Measurements from ENCODE around the gene DMXL1.

DMXL1 gene

GRCh38 chr5:119243888-119244287 is 173.0 kb downstream of the DMXL1 start:
- TF ChIP-seq FOXP2 (optimal IDR thresholded peaks at IDR 0.05; ENCODE audit: borderline replicate concordance, extremely low read depth, extremely low read length, insufficient read depth) (no peak), TAF1 (IDR thresholded peaks at IDR 0.05; ENCODE audit: borderline replicate concordance, insufficient read depth, low read length) (no peak), SIN3A (IDR thresholded peaks at IDR 0.05; ENCODE audit: borderline replicate concordance, insufficient read depth, low read length) (no peak), POLR2AphosphoS5 (IDR thresholded peaks at IDR 0.05; ENCODE audit: low read depth, low read length) (no peak)
- TF ChIP-seq, protein P1, sequence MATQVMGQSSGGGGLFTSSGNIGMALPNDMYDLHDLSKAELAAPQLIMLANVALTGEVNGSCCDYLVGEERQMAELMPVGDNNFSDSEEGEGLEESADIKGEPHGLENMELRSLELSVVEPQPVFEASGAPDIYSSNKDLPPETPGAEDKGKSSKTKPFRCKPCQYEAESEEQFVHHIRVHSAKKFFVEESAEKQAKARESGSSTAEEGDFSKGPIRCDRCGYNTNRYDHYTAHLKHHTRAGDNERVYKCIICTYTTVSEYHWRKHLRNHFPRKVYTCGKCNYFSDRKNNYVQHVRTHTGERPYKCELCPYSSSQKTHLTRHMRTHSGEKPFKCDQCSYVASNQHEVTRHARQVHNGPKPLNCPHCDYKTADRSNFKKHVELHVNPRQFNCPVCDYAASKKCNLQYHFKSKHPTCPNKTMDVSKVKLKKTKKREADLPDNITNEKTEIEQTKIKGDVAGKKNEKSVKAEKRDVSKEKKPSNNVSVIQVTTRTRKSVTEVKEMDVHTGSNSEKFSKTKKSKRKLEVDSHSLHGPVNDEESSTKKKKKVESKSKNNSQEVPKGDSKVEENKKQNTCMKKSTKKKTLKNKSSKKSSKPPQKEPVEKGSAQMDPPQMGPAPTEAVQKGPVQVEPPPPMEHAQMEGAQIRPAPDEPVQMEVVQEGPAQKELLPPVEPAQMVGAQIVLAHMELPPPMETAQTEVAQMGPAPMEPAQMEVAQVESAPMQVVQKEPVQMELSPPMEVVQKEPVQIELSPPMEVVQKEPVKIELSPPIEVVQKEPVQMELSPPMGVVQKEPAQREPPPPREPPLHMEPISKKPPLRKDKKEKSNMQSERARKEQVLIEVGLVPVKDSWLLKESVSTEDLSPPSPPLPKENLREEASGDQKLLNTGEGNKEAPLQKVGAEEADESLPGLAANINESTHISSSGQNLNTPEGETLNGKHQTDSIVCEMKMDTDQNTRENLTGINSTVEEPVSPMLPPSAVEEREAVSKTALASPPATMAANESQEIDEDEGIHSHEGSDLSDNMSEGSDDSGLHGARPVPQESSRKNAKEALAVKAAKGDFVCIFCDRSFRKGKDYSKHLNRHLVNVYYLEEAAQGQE (IDR thresholded peaks at IDR 0.05; ENCODE audit: insufficient read depth in 1 of 2, low read depth in 2 of 2, low read length in 2 of 2), result no peak

DNA sequence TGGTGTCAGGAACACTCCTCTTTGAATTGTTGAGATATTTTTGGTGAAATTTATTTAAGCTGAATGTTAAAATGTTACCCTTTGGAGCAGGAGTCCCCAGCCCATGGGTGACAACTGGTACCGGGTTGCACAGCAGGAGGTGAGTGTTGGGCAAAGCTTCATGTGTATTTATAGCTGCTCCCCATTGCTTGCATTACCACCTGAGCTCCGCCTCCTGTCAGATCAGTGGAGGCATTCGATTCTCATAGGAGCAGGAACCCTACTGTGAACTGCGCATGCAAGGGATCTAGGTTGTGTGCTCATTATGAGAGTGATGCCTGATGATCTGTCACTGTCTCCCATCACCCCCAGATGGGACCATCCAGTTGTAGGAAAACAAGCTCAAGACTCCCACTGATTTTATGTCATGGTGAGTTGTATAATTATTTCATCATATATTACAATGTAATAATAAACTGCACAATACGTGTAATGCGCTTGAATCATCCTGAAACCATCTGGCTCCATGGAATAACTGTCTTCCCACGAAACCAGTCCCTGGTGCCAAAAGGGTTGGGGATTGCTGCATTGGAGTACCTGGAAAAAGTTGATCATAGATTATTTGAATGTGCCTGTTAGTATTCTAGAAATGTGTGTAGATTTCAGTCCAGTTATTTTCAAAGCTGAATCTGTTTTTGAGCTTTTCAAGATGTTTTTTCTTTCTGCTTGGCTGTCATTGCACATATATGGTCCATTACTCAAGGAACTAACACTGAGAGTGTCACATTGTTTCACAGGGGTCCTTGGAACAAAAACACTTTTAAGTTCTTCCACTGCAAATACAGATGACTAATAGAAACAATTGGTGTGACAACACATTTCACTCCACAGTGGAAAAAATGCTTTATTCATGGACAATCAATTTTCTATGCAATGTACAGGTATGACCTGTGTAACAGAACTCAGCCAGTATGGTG is 180.3 kb downstream of the DMXL1 start:
- TF ChIP-seq, protein P1 (IDR thresholded peaks at IDR 0.05; ENCODE audit: insufficient read depth in 1 of 2, low read depth in 2 of 2, low read length in 2 of 2), result no peak
- TF ChIP-seq SIN3A (IDR thresholded peaks at IDR 0.05; ENCODE audit: borderline replicate concordance, insufficient read depth, low read length), result no peak
- no peak for TF ChIP-seq POLR2AphosphoS5 (IDR thresholded peaks at IDR 0.05; ENCODE audit: low read depth, low read length)

DNA sequence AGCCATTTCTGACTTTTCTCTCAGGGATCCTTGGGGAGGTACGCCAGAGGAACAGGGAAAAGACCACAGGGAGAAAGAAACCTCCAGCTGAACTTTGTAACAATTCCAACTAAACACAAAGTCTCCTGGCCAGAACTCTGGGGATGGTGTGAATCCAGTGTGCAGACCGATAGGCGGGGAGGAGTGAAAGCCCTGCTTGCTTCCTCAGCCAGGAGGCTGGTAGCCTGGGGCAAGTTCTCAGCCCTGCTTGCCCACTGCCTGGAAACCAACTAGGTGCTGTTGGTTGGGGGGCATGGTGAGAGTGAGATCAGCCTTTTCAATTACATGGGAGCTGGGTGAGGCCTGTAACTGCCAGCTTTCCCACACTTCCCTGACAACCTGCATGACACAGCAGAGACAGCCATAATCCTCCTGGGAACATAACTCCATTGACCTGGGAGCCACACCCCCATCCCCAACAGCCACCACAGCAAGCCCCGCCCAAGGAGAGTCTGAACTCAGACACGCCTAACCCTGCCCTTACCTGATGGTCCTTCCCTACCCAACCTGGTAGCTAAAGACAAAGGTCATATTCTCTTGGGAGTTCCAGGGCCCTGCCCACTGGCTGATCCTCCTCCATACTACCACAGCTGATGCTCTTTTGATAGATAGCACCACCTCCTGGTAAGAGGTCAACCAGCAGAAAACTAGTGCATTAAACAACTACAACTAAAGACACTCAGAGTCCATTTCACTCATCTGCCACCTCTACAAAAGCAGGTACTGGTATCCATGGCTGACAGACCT is 184.9 kb downstream of the DMXL1 start:
- TF ChIP-seq FOXP2 (optimal IDR thresholded peaks at IDR 0.05; ENCODE audit: borderline replicate concordance, extremely low read depth, extremely low read length, insufficient read depth) (no peak), TAF1 (IDR thresholded peaks at IDR 0.05; ENCODE audit: borderline replicate concordance, insufficient read depth, low read length) (no peak), SIN3A (IDR thresholded peaks at IDR 0.05; ENCODE audit: borderline replicate concordance, insufficient read depth, low read length) (no peak), POLR2AphosphoS5 (IDR thresholded peaks at IDR 0.05; ENCODE audit: low read depth, low read length) (no peak)
- TF ChIP-seq, protein P1 (IDR thresholded peaks at IDR 0.05; ENCODE audit: insufficient read depth in 1 of 2, low read depth in 2 of 2, low read length in 2 of 2), result no peak

DNA sequence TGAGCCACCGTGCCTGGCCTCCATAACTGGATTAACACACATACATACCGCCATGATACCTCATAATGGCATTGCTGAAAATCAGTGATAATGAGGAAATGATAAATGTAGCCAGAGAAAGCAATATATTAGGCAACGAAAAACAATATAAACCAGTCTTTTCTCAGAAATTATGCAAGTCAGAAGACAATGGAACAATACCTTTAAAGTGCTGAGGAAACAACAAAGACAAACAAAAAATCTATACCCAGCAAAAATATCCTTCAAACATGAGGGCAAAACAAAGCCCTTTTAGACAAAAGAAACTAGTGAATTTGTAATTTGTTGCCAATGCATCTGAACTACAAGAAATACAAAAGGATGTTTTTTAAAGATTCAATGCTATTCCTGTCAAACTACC is 186.7 kb downstream of the DMXL1 start:
- TF ChIP-seq FOXP2 (optimal IDR thresholded peaks at IDR 0.05; ENCODE audit: borderline replicate concordance, extremely low read depth, extremely low read length, insufficient read depth), result no peak
- no peak for TF ChIP-seq POLR2AphosphoS5 (IDR thresholded peaks at IDR 0.05; ENCODE audit: low read depth, low read length)
- no peak for TF ChIP-seq TAF1 (IDR thresholded peaks at IDR 0.05; ENCODE audit: borderline replicate concordance, insufficient read depth, low read length)
- no peak for TF ChIP-seq SIN3A (IDR thresholded peaks at IDR 0.05; ENCODE audit: borderline replicate concordance, insufficient read depth, low read length)
- TF ChIP-seq, protein P1 (IDR thresholded peaks at IDR 0.05; ENCODE audit: insufficient read depth in 1 of 2, low read depth in 2 of 2, low read length in 2 of 2), result no peak

Data from PFSK-1 (cell line).